ENCODE measurements around the gene ECM1.

Gene ECM1

DNA sequence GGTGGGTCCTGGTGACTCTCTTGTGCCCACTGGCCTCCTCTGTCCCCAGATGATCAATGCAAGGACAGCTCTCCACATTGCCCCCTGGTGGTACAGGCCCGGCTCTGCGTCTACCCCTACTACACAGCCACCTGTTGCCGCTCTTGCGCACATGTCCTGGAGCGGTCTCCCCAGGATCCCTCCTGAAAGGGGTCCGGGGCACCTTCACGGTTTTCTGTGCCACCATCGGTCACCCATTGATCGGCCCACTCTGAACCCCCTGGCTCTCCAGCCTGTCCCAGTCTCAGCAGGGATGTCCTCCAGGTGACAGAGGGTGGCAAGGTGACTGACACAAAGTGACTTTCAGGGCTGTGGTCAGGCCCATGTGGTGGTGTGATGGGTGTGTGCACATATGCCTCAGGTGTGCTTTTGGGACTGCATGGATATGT lies 52.1 kb downstream of the ECM1 start:
- peak; percentile 89 for DNase-seq

DNA sequence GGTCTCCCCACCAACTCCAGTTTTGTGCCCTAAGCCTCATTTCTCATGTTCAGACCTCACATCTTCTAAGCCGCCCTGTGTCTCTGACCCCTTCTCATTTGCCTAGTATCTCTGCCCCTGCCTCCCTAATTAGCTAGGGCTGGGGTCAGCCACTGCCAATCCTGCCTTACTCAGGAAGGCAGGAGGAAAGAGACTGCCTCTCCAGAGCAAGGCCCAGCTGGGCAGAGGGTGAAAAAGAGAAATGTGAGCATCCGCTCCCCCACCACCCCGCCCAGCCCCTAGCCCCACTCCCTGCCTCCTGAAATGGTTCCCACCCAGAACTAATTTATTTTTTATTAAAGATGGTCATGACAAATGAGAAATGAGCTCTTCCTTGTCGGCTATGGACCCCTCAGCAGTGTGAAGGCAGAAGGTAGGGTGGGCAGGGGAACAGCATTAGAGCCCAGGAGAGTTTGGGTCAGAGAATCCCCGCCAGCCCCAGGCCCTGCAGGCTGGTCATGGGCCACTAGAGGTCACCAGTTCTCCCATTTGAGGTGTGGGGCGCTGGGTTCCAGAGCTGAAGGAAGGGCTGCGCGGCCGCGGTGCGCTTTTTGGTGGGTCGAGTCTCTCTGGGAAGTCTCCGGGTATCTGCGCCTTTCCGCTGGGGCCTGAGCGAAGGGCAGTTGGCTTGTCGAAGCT lies 52.8 kb downstream of the ECM1 start:
- peak; percentile 91 for DNase-seq

DNA sequence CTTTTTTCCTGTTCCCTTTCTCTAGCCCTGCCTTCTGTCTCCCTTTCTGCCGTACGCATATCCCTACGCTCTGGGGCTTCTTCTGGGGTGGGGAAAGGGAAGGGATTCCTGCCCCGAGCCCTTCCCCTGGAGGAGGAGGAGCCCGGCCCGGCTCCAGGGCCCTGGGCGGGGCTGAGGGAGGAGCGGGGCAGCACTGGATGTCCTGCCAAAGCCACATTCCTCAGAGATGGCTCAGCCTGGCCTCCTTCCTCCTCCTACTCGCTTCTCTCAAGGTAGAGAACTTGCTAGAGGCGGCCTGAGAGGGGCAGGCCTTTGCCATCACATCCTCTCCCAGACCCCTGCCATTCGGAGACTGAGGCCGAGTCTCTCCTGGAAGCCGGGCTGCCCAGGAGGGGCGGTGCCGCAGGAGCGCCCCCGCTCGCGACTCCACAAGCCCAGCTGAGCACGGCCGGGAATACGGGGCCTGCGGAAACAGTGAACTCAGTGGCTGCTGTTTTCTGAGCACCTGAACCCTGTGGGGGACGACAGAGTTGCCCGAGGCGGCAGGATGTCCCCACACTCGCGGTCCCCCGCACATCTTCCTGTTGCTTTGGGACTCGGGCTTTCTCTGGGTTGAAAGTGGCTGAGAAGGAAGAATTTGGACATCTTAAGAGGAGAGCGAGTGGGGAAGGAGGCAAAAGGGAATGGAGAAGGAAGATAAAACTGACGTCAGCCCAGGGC lies 53.5 kb downstream of the ECM1 start:
- DNase-seq, result peak; percentile 85

DNA sequence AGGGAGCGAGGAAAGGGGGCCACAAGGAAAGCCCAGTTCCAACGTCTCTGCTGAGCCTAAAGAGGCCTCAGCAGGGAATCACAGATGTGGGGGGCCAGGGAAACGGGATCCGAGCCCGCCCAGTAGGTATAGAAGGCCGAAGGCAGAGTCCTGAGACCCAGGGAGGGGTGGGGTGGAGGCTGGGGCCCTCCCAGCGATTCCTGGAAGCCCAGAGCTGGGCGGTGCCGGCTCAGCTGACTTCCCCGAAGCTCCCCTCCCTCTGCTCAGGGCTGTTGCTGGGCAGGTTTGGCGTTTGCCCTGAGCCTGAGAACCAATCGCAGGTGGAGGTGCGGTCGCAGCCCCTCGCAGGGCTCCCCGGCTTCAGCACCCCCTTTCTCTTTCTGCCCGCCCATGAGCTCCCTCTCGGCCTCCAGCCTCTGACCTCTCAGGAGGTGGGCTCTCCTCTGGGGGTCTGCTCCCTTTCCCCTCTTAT lies 54.1 kb downstream of the ECM1 start:
- DNase-seq, result peak; percentile 93

DNA sequence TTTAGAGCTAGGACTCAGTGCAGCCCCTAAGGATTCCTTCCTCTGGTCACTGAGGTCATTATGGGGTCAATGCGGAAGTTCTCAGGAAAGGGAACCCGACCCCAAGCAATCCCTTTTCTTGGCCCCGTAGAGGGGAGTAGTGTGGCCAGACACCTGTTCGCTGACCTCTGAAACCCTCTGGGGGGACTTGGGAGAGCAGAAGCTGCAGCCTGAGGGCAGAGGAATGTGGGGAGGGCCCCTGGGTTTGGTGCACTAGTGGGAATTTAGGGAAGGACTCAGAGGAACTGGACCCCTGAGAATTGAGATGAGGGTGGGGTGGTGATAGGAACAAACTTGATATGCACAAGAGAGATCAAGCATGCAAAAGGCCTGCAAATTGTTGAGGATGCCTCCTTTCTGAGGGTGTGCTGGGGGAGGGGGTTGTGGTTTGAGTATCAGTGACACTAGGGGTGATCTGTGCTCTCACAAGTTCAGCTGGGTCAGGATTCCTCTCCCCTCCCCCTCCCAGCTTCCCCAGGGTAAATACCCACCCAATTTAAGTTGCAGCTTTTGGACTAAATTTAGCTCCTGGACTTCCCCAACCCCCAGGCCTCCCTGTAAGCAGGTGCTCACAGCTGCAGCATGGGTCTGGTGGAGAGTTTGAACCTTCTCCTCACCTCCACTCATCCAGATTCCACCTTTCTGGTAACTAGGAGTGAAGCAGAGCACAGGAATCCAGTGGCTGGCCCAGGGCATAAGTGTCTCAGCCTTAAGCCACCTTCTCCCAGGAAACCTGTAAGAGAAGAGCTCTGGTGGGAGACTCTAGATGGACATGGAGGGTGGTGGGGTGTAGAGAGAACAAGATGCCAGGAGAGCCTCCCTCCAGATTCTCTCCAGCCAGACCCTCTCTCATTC lies 54.8 kb downstream of the ECM1 start:
- DNase-seq, result peak; percentile 77

Data from activated CD8-positive, alpha-beta memory T cell treated with anti-CD3 and anti-CD28 coated beads, Interleukin-2, amount 50 U/mL, for 48 hours (primary cell).